Activated CD4-positive, alpha-beta T cell treated with anti-CD3 and anti-CD28 coated beads, Interleukin-2, amount 10 ng/mL, durations not matched to agents 7 days and 5 days (primary cell): ENCODE measurements around the gene EML4. TPM values are rescaled to one million over a fixed set of nuclear protein-coding genes. Genes with fewer than 3 reads are reported as not detected.
A peak's percentile ranks its signal among the peaks of the same experiment; 100 is the strongest.

Experiments used
- CTCF ChIA-PET: fragments of 350-600 bp; sonication (Branson Sonifier 250); formaldehyde crosslinking; loops from one replicate; lab custom pipeline; 2021; ENCODE audit warnings: antibody characterized with exemption; lab: Charles Lee
- POLR2A ChIA-PET: fragments of 350-600 bp; sonication (Branson Sonifier 250); formaldehyde crosslinking; loops from one replicate; lab custom pipeline; 2021; ENCODE audit warnings: antibody characterized with exemption; lab: Charles Lee
- DNase-seq: peaks from one replicate; pipeline ENCODE4 v3.0.0-alpha.2; 2020
- H3K27ac Mint-ChIP-seq: one replicate; pipeline ENCODE4 v1.8.0; 2021; ENCODE audit warnings: mild to moderate bottlenecking, moderate library complexity, mixed read lengths
- H3K27me3 Mint-ChIP-seq: one replicate; pipeline ENCODE4 v1.8.0; 2021; ENCODE audit warnings: mixed read lengths
- H3K36me3 Mint-ChIP-seq: one replicate; pipeline ENCODE4 v1.8.0; 2021; ENCODE audit warnings: low read depth, mixed read lengths
- H3K4me1 Mint-ChIP-seq: one replicate; pipeline ENCODE4 v1.8.0; 2021; ENCODE audit warnings: mixed read lengths
- H3K4me3 Mint-ChIP-seq: one replicate; pipeline ENCODE4 v1.8.0; 2021; ENCODE audit warnings: mild to moderate bottlenecking, moderate library complexity, mixed read lengths
- H3K9me3 Mint-ChIP-seq: one replicate; pipeline ENCODE4 v1.8.0; 2021; ENCODE audit warnings: mixed read lengths
- total RNA-seq, 2 experiments: library from RNA; stranded (reverse); gene quantifications; one replicate each; pipeline ENCODE4 v1.2.3, GENCODE V29; 2021

EML4 gene
- total RNA-seq, 2 experiments from 2014 or later, result 93.8 to 99.6 TPM

DNA sequence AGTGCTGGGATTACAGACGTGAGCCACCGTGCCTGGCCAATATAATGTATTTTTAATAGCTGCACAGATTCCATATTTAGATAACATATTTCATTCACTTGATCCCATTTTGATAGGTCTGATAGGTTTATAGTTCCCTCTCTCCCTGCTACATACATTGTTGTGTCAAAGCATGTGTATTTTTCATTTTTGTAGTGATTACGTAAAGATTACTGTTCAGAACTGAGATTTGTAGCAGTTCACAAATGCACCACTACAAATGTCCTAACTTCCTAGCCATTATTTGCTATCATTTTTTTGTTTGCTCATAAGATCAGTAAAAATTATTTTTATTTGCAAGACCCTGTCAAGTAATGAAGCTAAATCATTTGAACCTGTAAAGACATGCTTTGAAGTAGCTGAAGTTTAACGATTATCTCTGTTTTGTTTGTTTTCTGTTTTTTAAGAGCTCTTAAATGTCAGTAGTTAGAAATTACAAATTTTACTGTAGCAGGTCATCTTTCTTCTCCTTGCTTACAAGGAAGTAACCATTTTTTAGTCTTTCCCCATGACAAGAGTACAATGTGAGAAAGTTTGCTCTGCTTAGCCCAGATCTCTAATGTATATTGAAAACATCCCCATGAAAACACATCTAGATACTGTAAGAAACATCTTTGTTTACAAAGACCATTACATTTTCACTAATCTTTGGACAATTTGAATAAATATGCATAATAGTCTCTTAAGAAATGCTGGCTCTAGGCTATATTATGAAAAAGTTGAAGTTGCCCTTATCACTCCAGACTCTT, 54.1 kb downstream of the EML4 start:
- no peak overlapping the region for H3K27ac Mint-ChIP-seq
- H3K4me1 Mint-ChIP-seq, result peaks cover 31% of the 10 kb centered on the region
- ChIA-PET POLR2A (no interaction called here), CTCF (interaction anchor here (1.0 kb wide), 1 partner anchor 9 kb away, joined by 3 read pairs; no protein-coding TSS in a partner anchor)
- H3K27me3 Mint-ChIP-seq, result no peaks in the 10 kb centered on the region
- H3K9me3 Mint-ChIP-seq, result no peaks in the 10 kb centered on the region
- H3K36me3 Mint-ChIP-seq, result peaks cover 9% of the 10 kb centered on the region
- no peak overlapping the region for H3K4me3 Mint-ChIP-seq
- DNase-seq, result no peak

DNA sequence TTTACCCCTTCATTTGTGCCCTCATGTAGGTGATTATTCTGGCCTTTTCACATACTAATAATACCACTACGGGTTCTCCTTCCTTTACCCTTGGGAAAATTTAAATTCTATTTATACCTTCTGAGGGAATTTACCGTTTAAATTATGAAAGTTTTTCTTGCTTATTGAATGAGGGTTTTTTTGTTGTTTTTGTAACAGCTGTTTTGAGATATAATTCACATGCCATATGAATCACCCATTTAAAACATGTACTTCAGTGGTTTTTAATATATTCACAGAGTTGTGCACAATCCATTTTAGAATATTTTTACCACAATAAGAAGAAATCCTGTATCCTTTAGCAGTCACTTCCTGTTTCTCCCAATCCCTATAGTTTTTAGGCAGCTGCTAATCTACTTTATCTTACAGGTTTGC, 54.7 kb downstream of the EML4 start:
- POLR2A ChIA-PET, result no interaction called here
- no peak overlapping the region for H3K27ac Mint-ChIP-seq
- CTCF ChIA-PET, result interaction anchor here (1.0 kb wide), 1 partner anchor 9 kb away, joined by 3 read pairs; no protein-coding TSS in a partner anchor

DNA sequence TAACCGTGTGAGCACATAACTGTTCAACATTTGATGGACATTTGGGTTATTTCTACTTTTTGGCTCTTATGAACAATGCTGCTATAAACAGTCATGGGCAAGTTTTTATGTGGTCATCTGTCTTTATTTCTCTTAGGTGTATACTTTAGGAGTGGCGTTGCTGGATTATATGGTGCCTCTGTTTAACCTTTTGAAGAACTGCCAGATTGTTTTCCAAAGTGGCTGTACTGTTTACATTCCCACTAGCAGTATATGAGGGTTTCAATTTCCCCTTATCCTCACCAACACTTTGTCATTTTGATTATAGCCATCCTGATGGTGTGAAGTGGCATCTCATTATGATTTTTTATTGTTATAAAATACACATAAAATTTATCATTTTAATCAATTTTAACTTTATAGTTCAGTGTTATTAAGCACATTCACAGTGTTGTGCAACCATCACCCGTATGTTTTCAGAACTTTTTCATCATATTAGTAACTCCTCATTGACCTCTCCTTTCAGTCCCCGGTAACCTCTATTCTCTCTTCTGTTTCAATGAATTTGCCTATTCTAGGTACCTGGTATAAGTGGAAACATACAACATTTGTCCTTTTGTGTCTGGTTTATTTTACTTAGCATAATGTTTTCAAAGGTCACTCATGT, 55.4 kb downstream of the EML4 start:
- peaks cover 27% of the 10 kb centered on the region for H3K4me1 Mint-ChIP-seq
- no peak overlapping the region for H3K4me3 Mint-ChIP-seq
- DNase-seq, result no peak
- H3K27ac Mint-ChIP-seq, result no peak overlapping the region
- H3K36me3 Mint-ChIP-seq, result peaks cover 9% of the 10 kb centered on the region
- no peaks in the 10 kb centered on the region for H3K9me3 Mint-ChIP-seq
- H3K27me3 Mint-ChIP-seq, result no peaks in the 10 kb centered on the region
- ChIA-PET POLR2A (no interaction called here), CTCF (interaction anchor here (1.0 kb wide), 1 partner anchor 10 kb away, joined by 3 read pairs; no protein-coding TSS in a partner anchor)

More for the DNA sequence above, 54.7 kb downstream of the EML4 start:
- no peaks in the 10 kb centered on the region for H3K9me3 Mint-ChIP-seq
- H3K36me3 Mint-ChIP-seq, result peaks cover 9% of the 10 kb centered on the region
- H3K27me3 Mint-ChIP-seq, result no peaks in the 10 kb centered on the region
- no peak overlapping the region for H3K4me3 Mint-ChIP-seq
- DNase-seq, result no peak
- peaks cover 28% of the 10 kb centered on the region for H3K4me1 Mint-ChIP-seq

DNA sequence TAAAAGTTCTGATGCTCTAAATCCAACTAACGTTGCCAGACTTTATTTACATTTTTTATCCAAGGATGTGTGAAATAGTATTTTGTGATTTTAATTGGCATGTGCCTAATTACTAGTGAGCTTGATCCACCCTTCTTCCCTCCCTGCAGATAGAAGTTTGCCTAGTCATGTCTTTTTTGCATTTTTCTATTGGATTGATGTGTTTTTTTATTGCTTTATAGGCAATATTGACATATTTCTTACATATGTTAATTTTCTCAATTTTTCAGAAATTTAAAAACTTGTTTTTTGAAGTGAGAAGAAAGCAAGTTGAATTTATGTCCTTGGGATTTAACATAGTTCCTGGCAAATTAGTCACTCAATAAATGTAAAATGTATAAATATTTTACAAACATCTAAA, 56.4 kb downstream of the EML4 start:
- CTCF ChIA-PET, result no interaction called here
- Mint-ChIP-seq H3K4me1 (peaks cover 29% of the 10 kb centered on the region), H3K27me3 (no peaks in the 10 kb centered on the region)

DNA sequence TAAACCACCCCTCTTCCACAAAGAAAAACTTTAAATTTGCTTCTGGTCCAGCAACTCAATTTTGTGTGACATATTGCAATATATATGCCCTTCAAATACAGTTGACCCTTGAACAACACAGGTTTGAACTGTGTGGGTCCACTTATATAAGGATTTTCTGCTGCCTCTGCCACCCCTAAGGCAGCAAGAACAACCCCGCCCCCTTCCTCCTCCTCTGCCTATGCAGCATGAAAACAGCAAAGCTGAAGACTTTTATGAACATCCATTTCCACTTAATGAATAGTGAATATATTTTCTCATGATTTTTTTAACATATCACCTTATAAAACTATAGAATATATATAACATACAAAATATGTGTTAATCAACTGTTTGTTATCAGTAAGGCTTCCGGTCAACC, 58.3 kb downstream of the EML4 start:
- H3K27ac Mint-ChIP-seq, result no peak overlapping the region
- ChIA-PET POLR2A (no interaction called here), CTCF (interaction anchor here (0.6 kb wide), 1 partner anchor 14 kb away, joined by 4 read pairs; no protein-coding TSS in a partner anchor)
- H3K9me3 Mint-ChIP-seq, result no peaks in the 10 kb centered on the region
- peaks cover 4% of the 10 kb centered on the region for H3K36me3 Mint-ChIP-seq
- DNase-seq, result no peak
- no peaks in the 10 kb centered on the region for H3K27me3 Mint-ChIP-seq
- H3K4me3 Mint-ChIP-seq, result no peak overlapping the region
- peaks cover 33% of the 10 kb centered on the region for H3K4me1 Mint-ChIP-seq

More for the DNA sequence above, 56.4 kb downstream of the EML4 start:
- DNase-seq, result no peak
- Mint-ChIP-seq H3K9me3 (no peaks in the 10 kb centered on the region), H3K27ac (no peak overlapping the region), H3K36me3 (peaks cover 9% of the 10 kb centered on the region), H3K4me3 (no peak overlapping the region)
- POLR2A ChIA-PET, result no interaction called here

DNA sequence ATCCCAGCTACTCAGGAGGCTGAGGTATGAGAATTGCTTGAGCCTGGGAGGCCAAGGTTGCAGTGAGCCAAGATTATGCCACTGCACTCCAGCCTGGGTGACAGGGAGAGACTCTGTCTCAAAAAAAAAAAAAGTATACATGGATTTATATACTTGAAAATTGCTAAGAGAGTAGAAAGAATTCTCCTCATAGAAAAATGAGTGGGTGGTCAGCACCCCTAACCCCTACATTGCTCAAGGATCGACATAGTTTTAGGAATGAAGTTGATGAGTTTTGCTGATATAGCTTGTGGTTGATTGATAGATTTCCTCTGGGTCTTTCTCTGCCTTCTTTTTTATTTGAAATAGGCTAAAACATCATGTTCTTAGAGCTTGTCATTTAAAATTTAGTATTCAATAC, 58.9 kb downstream of the EML4 start:
- Mint-ChIP-seq H3K4me1 (peaks cover 32% of the 10 kb centered on the region), H3K4me3 (no peak overlapping the region), H3K9me3 (no peaks in the 10 kb centered on the region), H3K36me3 (peaks cover 3% of the 10 kb centered on the region), H3K27me3 (no peaks in the 10 kb centered on the region), H3K27ac (no peak overlapping the region)
- DNase-seq, result no peak
- ChIA-PET CTCF (interaction anchor here (0.6 to 0.7 kb wide), 2 partner anchors 8 to 490 kb away, joined by 3 to 4 read pairs; no protein-coding TSS in a partner anchor), POLR2A (no interaction called here)

DNA sequence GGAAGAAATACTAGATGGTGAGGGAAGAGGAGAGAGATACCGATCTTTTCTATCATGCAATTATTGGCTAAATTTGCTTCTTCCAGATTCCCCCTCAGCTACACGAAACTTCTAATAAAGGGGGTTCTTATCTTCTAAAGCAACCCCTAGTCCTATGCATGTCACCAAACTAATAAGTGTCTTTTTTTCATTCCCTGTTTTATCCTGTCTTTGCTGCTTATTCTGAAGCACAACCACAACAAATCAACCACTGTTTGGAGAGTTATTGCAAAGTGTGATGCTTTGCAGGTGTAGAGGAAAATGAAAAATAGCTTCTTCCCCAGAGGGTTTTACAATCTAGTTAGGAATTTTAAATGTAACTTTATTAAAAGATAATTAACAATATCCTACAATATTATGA, 60.8 kb downstream of the EML4 start:
- H3K4me3 Mint-ChIP-seq, result no peak overlapping the region

DNA sequence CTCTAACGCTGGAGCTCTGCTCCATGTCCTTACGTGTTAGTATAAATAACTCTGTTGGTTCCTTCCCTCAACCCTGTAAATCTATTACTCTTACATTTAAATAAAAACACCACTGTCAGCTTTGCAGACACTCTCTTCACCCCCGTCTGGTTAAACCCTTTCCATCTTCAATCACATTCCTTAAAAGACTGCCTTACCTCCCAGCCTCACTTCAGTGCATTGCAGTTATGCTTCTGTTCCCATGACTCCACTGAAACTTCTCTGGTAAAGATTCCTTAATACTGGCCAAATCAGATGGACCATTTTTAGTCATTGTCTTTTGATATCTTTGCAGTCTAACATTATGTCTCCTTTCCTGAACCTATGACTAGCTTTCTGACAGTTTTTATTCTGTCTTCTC, 61.7 kb downstream of the EML4 start:
- ChIA-PET POLR2A (no interaction called here), CTCF (interaction anchor here (0.6 to 1.3 kb wide), 2 partner anchors 9 to 105 kb away, joined by 3 read pairs; no protein-coding TSS in a partner anchor)
- no peaks in the 10 kb centered on the region for H3K9me3 Mint-ChIP-seq
- DNase-seq, result no peak
- H3K27ac Mint-ChIP-seq, result no peak overlapping the region
- H3K4me3 Mint-ChIP-seq, result no peak overlapping the region
- peaks cover 4% of the 10 kb centered on the region for H3K36me3 Mint-ChIP-seq
- H3K27me3 Mint-ChIP-seq, result no peaks in the 10 kb centered on the region
- H3K4me1 Mint-ChIP-seq, result peaks cover 27% of the 10 kb centered on the region

More for the DNA sequence above, 60.8 kb downstream of the EML4 start:
- Mint-ChIP-seq H3K27ac (no peak overlapping the region), H3K9me3 (no peaks in the 10 kb centered on the region), H3K27me3 (no peaks in the 10 kb centered on the region), H3K4me1 (peaks cover 28% of the 10 kb centered on the region), H3K36me3 (peaks cover 2% of the 10 kb centered on the region)
- DNase-seq, result no peak
- CTCF ChIA-PET, result interaction anchor here (0.6 to 1.5 kb wide), 5 partner anchors 10 to 202 kb away, joined by 3 to 4 read pairs (median 3); no protein-coding TSS in a partner anchor
- POLR2A ChIA-PET, result no interaction called here

DNA sequence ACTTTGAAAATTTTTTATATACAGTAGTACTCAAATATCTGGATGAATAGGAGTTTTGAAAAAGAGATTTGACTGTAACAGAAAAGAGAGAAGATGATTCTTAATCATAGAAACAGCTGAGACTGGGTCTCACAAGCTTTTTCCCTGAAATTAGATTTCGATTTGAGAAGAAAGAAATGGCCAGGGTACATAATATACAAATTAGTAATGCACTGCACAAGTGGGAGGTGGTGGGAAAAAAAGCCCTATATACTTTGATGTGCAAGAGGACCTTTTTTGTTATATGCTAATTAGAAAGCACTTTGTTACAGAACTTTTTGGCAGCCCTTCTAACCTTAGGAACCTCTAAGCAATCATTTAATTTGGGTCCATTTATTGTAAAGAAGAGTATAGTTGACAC, 62.9 kb downstream of the EML4 start:
- Mint-ChIP-seq H3K4me3 (no peak overlapping the region), H3K27me3 (no peaks in the 10 kb centered on the region), H3K27ac (no peak overlapping the region), H3K9me3 (no peaks in the 10 kb centered on the region), H3K4me1 (peaks cover 27% of the 10 kb centered on the region), H3K36me3 (peaks cover 1% of the 10 kb centered on the region)
- ChIA-PET POLR2A (no interaction called here), CTCF (no interaction called here)
- DNase-seq, result no peak

DNA sequence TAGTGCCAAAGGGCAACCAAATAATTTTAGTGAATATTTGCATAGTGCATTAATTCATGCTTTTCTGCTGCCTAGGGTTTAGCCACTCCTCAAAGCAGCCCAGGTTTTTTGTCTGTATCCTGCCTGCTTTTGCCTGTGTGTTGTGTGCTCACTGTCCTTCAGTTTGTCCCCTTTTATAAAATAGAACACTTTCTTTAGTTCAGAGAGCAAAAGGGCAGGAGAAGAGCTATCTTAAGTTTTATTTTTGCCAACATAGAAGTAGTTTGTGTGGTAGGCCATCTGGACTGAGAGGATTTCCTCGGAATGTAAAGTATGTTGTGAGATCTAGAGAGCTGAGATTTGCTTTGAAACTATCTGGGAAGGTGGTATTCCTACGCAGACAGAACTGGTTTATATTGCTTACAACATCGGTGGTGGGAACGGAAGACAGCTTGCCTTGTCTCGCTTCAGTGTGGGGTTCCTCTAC, 64.9 kb downstream of the EML4 start:
- H3K27ac Mint-ChIP-seq, result no peak overlapping the region
- H3K36me3 Mint-ChIP-seq, result peaks cover 1% of the 10 kb centered on the region
- H3K4me1 Mint-ChIP-seq, result peaks cover 32% of the 10 kb centered on the region
- POLR2A ChIA-PET, result no interaction called here
- no peak for DNase-seq
- no peak overlapping the region for H3K4me3 Mint-ChIP-seq
- CTCF ChIA-PET, result interaction anchor here (1.1 to 1.2 kb wide), 4 partner anchors 9 to 119 kb away, joined by 3 read pairs; no protein-coding TSS in a partner anchor
- H3K9me3 Mint-ChIP-seq, result no peaks in the 10 kb centered on the region
- H3K27me3 Mint-ChIP-seq, result no peaks in the 10 kb centered on the region

DNA sequence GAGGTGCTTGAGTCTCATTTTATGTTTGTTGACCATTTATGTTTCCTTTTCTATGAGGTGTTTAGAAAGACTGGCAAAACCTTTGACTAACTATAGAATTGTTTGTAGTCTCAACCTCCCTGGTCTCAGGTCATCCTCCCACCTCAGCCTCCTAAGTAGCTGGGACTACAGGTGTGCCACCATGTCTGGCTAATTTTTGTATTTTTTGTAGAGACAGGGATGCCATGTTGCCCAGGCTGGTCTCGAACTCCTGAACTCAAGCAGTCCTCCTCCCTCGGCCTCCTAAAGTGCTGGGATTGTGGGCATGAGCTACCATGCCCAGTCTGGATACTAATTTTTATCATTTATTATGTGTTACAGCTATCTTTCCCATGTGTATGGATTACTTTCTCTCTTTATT, 67.8 kb downstream of the EML4 start:
- H3K4me1 Mint-ChIP-seq, result peaks cover 31% of the 10 kb centered on the region
- H3K27me3 Mint-ChIP-seq, result no peaks in the 10 kb centered on the region
- no peak overlapping the region for H3K4me3 Mint-ChIP-seq
- no peak for DNase-seq
- H3K27ac Mint-ChIP-seq, result no peak overlapping the region
- CTCF ChIA-PET, result interaction anchor here (1.2 to 1.3 kb wide), 2 partner anchors 101 to 147 kb away, joined by 3 read pairs; no protein-coding TSS in a partner anchor
- POLR2A ChIA-PET, result no interaction called here
- H3K36me3 Mint-ChIP-seq, result peaks cover 5% of the 10 kb centered on the region
- no peaks in the 10 kb centered on the region for H3K9me3 Mint-ChIP-seq

DNA sequence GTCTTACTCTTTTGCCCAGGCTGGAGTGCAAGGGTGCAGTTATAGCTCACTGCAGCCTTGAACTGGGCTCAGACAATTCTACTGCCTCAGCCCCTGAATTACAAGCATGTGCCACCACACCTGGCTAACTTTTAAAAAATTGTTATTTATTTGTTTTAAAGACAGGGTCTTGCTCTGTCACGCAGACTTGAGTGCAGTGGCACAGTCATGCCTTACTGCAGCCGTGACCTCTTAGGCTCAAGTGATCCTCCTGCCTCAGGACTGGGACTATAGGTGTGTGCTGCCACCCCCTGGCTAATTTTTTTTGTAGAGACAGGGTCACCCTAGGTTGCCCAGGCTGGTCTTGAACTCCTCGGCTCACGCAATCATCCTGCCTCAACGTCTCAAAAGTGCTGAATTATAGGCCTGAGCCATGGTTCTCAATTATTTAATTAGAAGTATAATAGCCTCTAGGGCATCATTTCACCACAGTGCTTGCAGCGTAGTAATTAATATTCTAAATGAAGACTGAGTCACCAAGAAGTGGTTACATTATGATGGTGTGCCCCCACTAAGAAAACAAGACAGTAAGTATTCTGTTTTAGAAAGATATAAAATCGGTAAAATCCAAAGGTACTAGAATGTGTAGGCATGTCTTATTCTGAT, 69.6 kb downstream of the EML4 start:
- Mint-ChIP-seq H3K27me3 (no peaks in the 10 kb centered on the region), H3K4me3 (no peak overlapping the region), H3K27ac (no peak overlapping the region), H3K36me3 (peaks cover 7% of the 10 kb centered on the region), H3K9me3 (no peaks in the 10 kb centered on the region), H3K4me1 (peaks cover 38% of the 10 kb centered on the region)
- ChIA-PET CTCF (interaction anchor here (0.6 kb wide), 1 partner anchor 50 kb away, joined by 5 read pairs; no protein-coding TSS in a partner anchor), POLR2A (no interaction called here)
- DNase-seq, result peak; percentile 30
